ENCODE results near the gene MYO1F. TPM values are rescaled to one million over a fixed set of nuclear protein-coding genes. Genes with fewer than 3 reads are reported as not detected.
A peak's percentile ranks its signal among the peaks of the same experiment; 100 is the strongest.
"Not testable (repeated sequence)": the region's sequence is repeated elsewhere in the genome, so short reads cannot be mapped to it uniquely, and the experiment has no call there.

The MYO1F gene
- total RNA-seq, 1 experiment from 2014 or later, result not detected

- DNase-seq (ENCODE audit: low spot score), result no peak
These were observed 59.4 kb downstream of the MYO1F start for GRCh38 chr19:8517551-8518442.

- DNase-seq (ENCODE audit: low spot score), result no peak
These were observed 61.9 kb downstream of the MYO1F start for GRCh38 chr19:8515317-8515716.

GRCh38 chr19:8514505-8515009 lies 62.7 kb downstream of the MYO1F start:
- DNase-seq (ENCODE audit: low spot score), result not testable (repeated sequence)

GRCh38 chr19:8513687-8514504 lies 63.3 kb downstream of the MYO1F start, which contains the start of gene ZNF414:
Gene ZNF414, minus strand, starts transcription at chr19:8514167. Its CDS starts 121 bp downstream, at chr19:8514046.
- DNase-seq (ENCODE audit: low spot score), result peak; percentile 97

- no peak for DNase-seq (ENCODE audit: low spot score)
These were observed 64.1 kb downstream of the MYO1F start for GRCh38 chr19:8513036-8513686.

- DNase-seq (ENCODE audit: low spot score), result peak; percentile 32
These were observed 64.9 kb downstream of the MYO1F start for GRCh38 chr19:8512115-8512967.

- no peak for DNase-seq (ENCODE audit: low spot score)
These were observed 65.6 kb downstream of the MYO1F start for GRCh38 chr19:8511573-8512101.

GRCh38 chr19:8510589-8511115 lies 66.6 kb downstream of the MYO1F start:
- no peak for DNase-seq (ENCODE audit: low spot score)

- peak; percentile 35 for DNase-seq (ENCODE audit: low spot score)
These were observed 70.8 kb downstream of the MYO1F start for GRCh38 chr19:8506402-8506957.

- DNase-seq (ENCODE audit: low spot score), result peak; percentile 59
These were observed 71.4 kb downstream of the MYO1F start for GRCh38 chr19:8505680-8506401.

GRCh38 chr19:8504919-8505318 lies 72.3 kb downstream of the MYO1F start:
- no peak for DNase-seq (ENCODE audit: low spot score)

- DNase-seq (ENCODE audit: low spot score), result no peak
These were observed 73.1 kb downstream of the MYO1F start for GRCh38 chr19:8504171-8504570.

- DNase-seq (ENCODE audit: low spot score), result no peak
These were observed 73.7 kb downstream of the MYO1F start for GRCh38 chr19:8503510-8503909.

- no peak for DNase-seq (ENCODE audit: low spot score)
These were observed 75.3 kb downstream of the MYO1F start for GRCh38 chr19:8501981-8502380.

- DNase-seq (ENCODE audit: low spot score), result no peak
These were observed 75.7 kb downstream of the MYO1F start for GRCh38 chr19:8501516-8501915.

GRCh38 chr19:8500158-8500557 lies 77.1 kb downstream of the MYO1F start:
- DNase-seq (ENCODE audit: low spot score), result no peak

- no peak for DNase-seq (ENCODE audit: low spot score)
These were observed 78.0 kb downstream of the MYO1F start for GRCh38 chr19:8499048-8499833.

GRCh38 chr19:8498295-8498694 lies 78.9 kb downstream of the MYO1F start:
- DNase-seq (ENCODE audit: low spot score), result no peak

GRCh38 chr19:8494158-8494557 lies 83.1 kb downstream of the MYO1F start:
- DNase-seq (ENCODE audit: low spot score), result no peak
